Endothelial cell of coronary artery (primary cell): Measurements from ENCODE around the gene SLC6A12. TPM values are rescaled to one million over a fixed set of nuclear protein-coding genes. Genes with fewer than 3 reads are reported as not detected.

ENCODE experiments used
- total RNA-seq: library from RNA; depleted of rRNA; stranded (reverse); fragments of >200 nt; gene quantifications from 2 replicates; pipeline ENCODE4 v1.2.3, GENCODE V29; 2014

The SLC6A12 gene
- total RNA-seq = not detected in 2 replicates

DNA sequence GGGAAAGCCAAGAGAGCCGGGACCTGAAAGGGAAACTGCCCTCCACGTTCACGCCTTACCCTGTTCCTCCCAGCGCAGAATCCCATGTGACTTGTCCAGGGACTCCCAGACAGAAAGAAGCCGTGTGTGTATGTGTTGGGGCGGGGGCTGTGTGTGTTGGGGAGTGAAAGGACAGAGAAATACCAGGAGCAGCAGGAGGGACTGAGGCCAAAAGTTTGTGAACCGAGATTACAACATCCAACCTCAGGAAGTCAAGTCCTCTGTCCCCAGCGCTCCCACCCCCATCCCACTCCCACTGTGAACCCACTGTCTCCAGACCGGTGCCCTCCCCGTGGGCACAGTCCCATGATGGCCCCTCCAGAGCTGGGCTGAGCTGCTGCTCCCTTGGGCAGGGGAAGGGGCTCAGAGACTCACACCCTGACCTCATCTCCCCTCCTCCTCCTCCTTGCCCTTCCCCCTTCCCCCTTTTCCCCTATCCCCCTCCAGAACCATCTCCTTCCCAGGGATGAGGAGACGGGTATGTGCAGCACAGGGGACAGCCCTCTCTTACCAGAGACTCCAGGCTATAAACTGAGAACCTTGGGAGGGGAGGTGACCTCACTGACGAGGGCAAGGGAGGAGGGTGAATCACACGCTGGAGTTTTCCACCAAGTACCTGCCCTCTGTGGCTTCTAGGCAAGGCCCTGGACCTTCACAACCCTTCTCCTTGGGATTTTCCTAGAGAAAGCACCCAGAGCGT is at the start of gene SLC6A12:
Gene SLC6A12 (minus strand): TSS at position 155 of the 739 bp plus-strand sequence. CDS start 4,171 bp downstream, outside the sequence.

DNA sequence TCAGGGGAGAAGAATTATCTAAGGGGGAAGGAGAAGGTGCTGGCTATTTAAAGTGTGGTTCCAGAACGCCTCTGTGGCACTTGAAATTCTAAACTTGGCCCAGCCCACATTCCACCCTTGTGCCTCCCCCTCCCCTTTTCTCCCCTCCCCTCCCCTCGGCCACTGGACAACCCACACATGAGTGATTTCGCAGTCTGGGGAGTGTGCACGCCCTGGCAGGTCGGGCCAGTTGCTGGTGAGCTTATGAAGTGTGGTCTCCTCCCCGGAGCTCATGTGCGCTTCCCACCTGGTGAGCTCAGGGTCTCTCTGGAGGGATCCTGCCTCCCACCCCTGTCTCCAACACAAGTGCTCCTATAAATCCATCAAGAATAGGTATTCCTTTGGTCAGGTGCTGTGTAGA is 48.9 kb upstream of the SLC6A12 start, which contains the start of gene SLC6A13:
Gene SLC6A13 (minus strand): TSS at position 20 of the 400 bp plus-strand sequence. CDS start 2,784 bp downstream, outside the sequence.

Other genes starting within 250 kb of the SLC6A12 start
- not detected in 2 replicates for gene IQSEC3, start 147.4 kb downstream of the SLC6A12 start, total RNA-seq
- gene SLC6A13, start 48.7 kb upstream of the SLC6A12 start, total RNA-seq = 0.09 TPM in 2 replicates
- gene KDM5A, start 175.2 kb upstream of the SLC6A12 start, total RNA-seq = 45.0 and 57.5 TPM in 2 replicates
- 6.3 and 11.4 TPM in 2 replicates for gene CCDC77, start 187.5 kb upstream of the SLC6A12 start, total RNA-seq
- not detected in 2 replicates for gene B4GALNT3, start 245.8 kb upstream of the SLC6A12 start, total RNA-seq